Hindlimb muscle (tissue), 1 donor: ENCODE data around the gene LARP1. TPM values are rescaled to one million over a fixed set of nuclear protein-coding genes. Genes with fewer than 3 reads are reported as not detected.
A peak's percentile ranks its signal among the peaks of the same experiment; 100 is the strongest.
"Not testable (repeated sequence)": the region's sequence is repeated elsewhere in the genome, so short reads cannot be mapped to it uniquely, and the experiment has no call there.

Experiments used
- DNase-seq: peaks from one replicate; pipeline ENCODE4 v3.0.0-alpha.2; 2013
- polyA plus RNA-seq: library from polyadenylated mRNA; unstranded; fragments of 120-200 nt; gene quantifications from one replicate; pipeline ENCODE4 v1.2.1, GENCODE V29; 2013; ENCODE audit not compliant: insufficient read length

The LARP1 gene
- polyA plus RNA-seq, 1 donor, result 109 TPM

GRCh38 chr5:154735362-154735761 is 19.8 kb upstream of the LARP1 start:
- not testable (repeated sequence) for DNase-seq

GRCh38 chr5:154736372-154736771 is 18.8 kb upstream of the LARP1 start:
- not testable (repeated sequence) for DNase-seq

DNA sequence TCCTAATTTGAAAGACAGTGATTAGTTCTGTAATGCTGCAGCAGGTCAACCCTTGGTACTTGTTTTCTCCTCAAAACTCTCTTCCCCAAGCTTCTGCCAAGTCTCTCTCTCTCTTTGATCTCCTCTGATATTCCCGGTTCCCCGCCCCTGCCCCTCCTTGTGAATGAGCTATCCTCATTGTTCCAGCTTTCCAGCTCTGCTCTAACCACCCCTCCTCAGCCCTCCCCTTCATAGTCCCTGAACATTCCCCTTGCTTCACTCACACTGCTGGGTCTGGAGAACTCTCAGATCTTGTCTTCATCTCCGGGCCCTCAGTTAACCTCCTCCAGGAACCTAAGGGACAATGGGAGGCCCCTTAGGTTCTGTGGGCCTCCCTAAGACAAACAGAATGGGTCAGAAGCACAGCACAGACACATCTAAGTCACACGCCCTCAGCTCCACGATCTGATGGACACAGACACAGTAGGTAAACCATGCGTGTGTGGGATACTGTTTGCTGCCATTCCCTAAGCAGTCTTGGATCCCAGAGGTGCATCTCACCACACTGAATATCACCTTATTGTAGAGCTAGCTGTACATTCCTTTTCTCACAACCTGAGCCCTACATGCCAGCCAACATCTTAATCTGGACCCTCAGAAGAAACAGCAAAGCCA is 17.4 kb upstream of the LARP1 start:
- no peak for DNase-seq

- peak; percentile 23 for DNase-seq
These were observed 14.7 kb upstream of the LARP1 start for GRCh38 chr5:154740483-154740882.

DNA sequence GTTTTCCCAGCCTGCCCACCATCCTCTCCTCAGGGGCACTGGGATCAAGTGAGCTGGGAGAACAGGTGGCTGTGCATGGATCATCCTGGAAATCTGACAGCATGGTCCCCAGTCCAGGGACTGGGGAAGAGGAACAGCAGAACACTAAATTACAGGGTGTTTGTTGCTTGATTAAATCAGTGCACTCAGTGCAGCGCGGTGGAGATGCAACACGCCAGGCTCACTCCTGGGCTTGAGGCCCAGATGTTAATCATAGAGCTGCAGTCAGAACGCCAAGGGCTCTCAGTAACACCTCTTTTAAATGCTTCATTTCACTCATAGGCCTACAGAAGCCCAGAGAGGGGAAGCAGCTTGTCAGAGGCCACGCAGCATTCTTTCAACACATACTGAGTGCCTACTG is 14.2 kb upstream of the LARP1 start:
- peak; percentile 57 for DNase-seq

GRCh38 chr5:154741415-154741814 is 13.8 kb upstream of the LARP1 start:
- no peak for DNase-seq

GRCh38 chr5:154743812-154744211 is 11.4 kb upstream of the LARP1 start:
- DNase-seq, result no peak

GRCh38 chr5:154745349-154745748 is 9.8 kb upstream of the LARP1 start:
- DNase-seq, result no peak

DNA sequence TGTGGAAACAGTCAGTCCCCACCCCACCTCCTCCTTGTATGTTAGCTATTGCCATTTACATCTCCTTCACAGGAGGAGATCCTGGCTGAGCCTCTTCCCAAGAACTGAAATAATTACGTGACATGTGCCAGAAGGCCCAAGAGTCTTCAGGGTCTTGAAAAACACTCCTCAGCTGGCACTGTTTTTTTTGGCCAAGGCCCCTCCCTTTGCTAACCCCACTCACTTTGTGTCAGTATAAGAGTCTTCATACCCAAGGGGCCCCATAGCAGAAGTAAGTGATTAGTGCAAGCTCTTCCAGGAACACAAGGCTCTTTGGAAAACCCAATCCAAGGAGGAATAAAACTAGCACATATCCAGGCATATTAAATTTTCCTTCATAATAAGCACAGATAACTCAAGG is 5.7 kb upstream of the LARP1 start:
- DNase-seq, result peak; percentile 51

GRCh38 chr5:154750641-154751040 is 4.5 kb upstream of the LARP1 start:
- not testable (repeated sequence) for DNase-seq

DNA sequence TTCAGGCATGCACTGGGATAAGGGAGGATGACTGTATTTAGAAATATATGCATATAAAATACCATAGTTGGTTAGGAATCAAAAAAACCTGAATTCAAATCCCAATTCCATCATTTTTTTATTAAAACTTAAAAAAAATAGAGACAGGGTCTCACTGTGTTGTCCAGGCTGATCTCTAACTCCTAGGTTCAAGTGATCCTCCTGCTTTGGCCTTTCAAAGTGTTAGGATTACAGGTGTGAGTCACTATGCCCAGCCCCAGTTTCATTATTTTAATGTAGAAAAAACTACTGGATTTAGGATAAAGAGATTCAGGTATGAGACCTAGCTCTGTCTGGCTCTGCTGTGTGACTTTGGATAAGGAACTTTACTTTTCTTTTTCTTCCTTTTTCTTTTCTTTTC is 3.3 kb upstream of the LARP1 start:
- DNase-seq, result no peak

DNA sequence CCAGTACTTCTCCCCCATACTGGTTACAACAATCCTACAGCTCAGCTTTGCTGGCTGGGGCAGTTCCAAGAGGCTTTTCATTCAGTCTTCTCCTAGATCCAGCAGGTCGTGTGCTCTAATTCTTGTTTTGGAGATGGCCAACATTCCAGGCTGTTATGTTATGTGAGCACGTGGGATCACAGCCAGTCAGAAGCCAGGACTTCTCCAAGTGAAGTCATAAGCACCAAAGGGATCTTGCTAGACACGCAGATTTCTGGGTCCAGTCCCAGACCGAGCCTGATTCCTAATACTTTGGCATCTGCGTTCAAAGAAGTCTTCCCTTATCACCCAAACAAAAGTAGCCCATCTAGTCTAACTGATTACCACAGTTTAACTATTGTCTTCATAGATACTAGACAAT is 1.4 kb upstream of the LARP1 start:
- peak; percentile 87 for DNase-seq

DNA sequence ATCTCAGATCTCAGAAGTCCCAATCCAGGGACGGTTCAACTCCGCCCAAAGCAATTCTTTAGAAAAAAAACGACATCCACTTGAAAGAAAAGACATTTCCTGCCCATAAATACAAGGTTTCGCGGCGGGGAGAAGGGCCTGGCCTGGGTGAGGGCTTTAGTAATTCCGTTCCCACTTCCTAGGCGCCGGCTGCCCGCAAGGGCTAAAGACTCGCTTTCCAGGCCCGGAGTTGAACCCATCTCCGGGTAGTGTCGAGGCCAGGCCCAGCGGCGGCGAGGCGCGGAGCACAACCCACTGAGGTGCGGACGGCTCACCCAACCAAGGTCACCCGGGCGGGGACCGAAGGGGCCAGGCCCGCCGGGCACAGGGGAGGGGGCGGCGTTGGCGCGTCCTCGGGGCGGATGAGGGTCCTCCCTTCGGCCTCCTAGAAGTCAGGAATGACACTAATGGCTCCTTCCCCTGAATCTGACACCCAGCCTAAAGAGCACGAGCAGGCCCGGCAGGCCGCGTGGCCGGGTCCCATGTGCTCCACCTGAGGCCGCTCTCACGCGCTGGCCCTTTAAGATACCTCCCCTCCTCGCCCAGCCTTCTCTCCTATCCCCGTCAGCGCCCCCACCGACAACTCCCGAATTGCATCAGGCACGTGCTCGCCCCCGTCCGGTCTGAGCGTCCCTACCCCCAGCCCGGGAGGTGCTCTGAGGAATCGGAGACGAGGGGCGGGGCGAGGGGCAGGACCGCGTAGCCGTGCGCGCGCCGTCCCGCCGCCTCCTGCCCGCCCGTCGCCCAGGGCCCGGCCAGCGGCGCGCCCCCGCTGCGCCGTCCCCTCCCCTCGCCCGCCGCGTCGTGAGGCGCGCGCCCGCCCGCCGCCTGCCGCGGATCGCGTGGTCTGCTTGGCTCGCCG is 467 bp upstream of the LARP1 start:
- peak; percentile 99 for DNase-seq

GRCh38 chr5:154756009-154756867 is 1.1 kb downstream of the LARP1 start:
- DNase-seq, result peak; percentile 42

GRCh38 chr5:154756868-154757813 is 2.0 kb downstream of the LARP1 start:
- DNase-seq, result peak; percentile 61

GRCh38 chr5:154757814-154758406 is 2.7 kb downstream of the LARP1 start:
- DNase-seq, result no peak

DNA sequence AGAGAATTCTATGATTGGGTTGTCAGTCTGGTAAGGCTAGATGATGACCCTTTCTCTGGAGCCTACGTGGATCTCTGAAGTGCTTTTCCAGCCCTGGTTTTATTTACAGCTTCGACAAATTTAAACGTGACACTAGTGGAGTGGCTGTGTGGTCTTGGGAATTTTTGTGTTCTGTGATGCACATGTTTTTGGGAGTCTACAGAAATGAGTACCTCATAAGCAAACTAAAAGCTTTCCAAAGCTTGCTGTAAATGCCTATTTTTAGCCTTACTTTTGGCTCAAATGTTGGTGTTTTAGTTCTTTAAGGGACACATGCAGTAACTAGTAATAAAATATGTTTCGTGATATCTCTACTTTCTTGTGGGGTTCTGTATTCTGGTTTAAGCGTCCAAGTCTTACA is 3.3 kb downstream of the LARP1 start:
- DNase-seq, result peak; percentile 66

DNA sequence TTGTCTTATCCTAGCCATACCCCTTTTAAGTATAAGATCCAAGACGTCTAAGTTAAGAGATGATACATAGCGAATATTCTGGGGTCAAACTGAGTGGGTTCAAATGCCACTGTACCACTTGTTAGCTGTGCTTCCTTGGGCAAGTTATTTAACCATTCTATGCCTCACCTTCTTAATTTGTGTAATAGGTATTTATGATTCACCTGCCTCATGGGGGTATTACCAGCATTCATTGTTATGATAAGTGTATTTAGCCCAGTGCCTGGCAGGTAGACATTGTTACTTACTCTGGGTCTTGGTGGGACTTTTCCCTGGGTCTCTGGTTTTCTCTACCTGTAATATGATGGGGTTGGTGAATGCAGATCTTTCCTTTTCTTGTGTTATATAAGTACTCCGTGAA is 3.8 kb downstream of the LARP1 start:
- DNase-seq, result no peak

- not testable (repeated sequence) for DNase-seq
These were observed 4.7 kb downstream of the LARP1 start for GRCh38 chr5:154759868-154760267.

DNA sequence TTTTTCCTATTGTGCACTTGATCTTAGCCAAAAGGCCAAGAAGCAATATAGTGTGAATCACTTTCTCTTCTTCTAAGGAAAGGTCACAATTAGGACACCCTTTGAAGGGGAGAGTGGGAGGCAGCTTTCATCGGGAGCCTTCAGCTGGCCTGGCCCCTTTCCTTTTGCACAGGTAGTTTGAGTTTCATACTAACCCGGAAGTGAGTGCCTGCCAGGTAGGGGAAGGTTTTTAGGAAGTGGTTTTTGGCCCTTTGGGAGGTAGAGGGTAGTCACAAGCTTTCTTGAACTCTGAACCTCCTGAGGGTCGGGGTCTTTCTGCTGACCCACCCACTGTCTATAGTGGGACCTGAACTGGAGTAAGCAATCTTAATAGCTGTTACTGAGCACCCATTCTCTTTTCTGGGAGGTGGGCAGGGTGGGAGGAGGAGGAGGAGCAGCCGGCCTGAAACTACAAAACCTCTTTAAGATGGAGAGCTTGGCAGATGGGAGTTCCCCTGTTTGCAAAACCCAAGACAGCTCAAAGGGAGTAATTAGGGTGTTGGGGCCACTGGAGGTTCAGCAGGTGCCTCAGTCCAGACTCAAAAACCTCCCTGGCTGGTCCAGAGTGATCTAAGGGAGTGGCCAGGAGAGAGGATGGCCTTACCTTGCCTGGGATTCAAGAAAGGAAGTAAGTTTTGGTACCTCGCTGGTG is 6.0 kb downstream of the LARP1 start:
- no peak for DNase-seq

DNA sequence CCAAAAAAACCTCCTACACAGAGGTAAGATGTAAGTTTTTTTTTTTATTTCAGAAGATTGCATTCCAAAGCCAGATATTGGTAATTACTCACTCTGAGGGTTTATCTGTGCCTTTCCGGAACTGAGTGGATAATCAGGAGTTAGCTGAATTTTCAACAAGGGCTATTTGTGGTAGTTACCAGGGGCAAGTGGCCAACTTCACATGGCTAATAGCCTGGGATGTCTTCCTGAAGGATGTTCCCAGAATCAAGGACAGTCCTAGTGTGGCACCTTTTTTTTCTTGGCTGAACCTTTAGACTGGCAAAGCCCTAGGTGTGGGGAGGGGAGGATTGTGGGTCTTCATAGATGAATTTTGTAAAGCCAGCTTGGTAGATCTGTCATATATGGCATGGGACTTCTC is 7.1 kb downstream of the LARP1 start:
- DNase-seq, result no peak
